ENCODE results near the gene ARL4C.

ARL4C gene

GRCh38 chr2:234478121-234478858 lies 18.6 kb downstream of the ARL4C start:
- no peak for DNase-seq (ENCODE audit: extremely low read depth, insufficient read length)
- TF ChIP-seq, protein P1, sequence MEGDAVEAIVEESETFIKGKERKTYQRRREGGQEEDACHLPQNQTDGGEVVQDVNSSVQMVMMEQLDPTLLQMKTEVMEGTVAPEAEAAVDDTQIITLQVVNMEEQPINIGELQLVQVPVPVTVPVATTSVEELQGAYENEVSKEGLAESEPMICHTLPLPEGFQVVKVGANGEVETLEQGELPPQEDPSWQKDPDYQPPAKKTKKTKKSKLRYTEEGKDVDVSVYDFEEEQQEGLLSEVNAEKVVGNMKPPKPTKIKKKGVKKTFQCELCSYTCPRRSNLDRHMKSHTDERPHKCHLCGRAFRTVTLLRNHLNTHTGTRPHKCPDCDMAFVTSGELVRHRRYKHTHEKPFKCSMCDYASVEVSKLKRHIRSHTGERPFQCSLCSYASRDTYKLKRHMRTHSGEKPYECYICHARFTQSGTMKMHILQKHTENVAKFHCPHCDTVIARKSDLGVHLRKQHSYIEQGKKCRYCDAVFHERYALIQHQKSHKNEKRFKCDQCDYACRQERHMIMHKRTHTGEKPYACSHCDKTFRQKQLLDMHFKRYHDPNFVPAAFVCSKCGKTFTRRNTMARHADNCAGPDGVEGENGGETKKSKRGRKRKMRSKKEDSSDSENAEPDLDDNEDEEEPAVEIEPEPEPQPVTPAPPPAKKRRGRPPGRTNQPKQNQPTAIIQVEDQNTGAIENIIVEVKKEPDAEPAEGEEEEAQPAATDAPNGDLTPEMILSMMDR (IDR thresholded peaks at IDR 0.05; ENCODE audit: insufficient read depth, low read length, poor library complexity, severe bottlenecking) = no peak
- H3K27me3 ChIP-seq (replicated peaks; ENCODE audit: control insufficient read depth, insufficient read depth, low read length) = no peaks in the 10 kb centered on the region
- H3K36me3 ChIP-seq (ENCODE audit: control insufficient read depth, insufficient read depth, low read length) = no peaks in the 10 kb centered on the region
- no peak overlapping the region for H3K4me3 ChIP-seq (replicated peaks; ENCODE audit: low read depth, low read length)

DNA sequence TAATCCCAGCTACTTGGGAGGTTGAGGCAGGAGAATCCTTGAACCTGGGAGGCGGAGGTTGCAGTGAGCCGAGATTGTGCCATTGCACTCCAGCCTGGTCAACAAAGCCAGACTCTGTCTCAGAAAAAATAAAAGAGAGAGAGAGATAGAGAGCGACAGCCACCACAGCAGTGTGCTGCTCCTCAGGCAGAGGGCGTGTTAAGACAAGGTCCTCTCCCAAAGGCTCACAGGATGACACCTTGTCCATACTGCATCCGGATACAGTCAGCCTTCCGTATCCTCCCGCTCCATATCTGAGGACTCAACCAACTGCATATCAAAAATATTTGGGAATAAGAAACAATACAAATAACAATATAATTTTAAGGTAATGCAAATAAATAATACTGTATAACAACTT lies 20.1 kb downstream of the ARL4C start:
- Histone ChIP-seq H3K36me3 (ENCODE audit: control insufficient read depth, insufficient read depth, low read length) (no peaks in the 10 kb centered on the region), H3K27me3 (replicated peaks; ENCODE audit: control insufficient read depth, insufficient read depth, low read length) (no peaks in the 10 kb centered on the region), H3K4me3 (replicated peaks; ENCODE audit: low read depth, low read length) (no peak overlapping the region)
- TF ChIP-seq, protein P1 (IDR thresholded peaks at IDR 0.05; ENCODE audit: insufficient read depth, low read length, poor library complexity, severe bottlenecking) = no peak
- no peak for DNase-seq (ENCODE audit: extremely low read depth, insufficient read length)

GRCh38 chr2:234474654-234475053 lies 22.2 kb downstream of the ARL4C start:
- H3K4me3 ChIP-seq (replicated peaks; ENCODE audit: low read depth, low read length) = no peak overlapping the region
- no peaks in the 10 kb centered on the region for H3K36me3 ChIP-seq (ENCODE audit: control insufficient read depth, insufficient read depth, low read length)
- DNase-seq (ENCODE audit: extremely low read depth, insufficient read length) = no peak
- H3K27me3 ChIP-seq (replicated peaks; ENCODE audit: control insufficient read depth, insufficient read depth, low read length) = no peaks in the 10 kb centered on the region
- TF ChIP-seq, protein P1 (IDR thresholded peaks at IDR 0.05; ENCODE audit: insufficient read depth, low read length, poor library complexity, severe bottlenecking) = no peak

DNA sequence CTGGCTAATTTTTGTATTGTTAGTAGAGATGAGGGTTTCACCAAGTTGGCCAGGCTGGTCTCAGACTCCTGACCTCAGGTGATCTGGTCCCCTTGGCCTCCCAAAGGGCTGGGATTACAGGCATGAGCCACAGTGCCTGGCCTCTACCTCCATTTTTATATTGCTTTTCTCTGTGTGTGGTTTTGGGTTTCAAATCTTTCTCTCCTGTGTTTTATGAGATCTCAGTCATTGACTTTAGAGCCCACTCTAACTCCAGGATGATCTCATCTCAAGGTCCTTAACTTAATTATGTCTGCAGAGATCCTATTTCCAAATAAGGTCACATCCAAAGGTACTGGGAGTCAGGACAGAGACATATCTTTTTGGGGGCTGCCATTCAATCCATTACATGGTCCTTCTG lies 24.7 kb downstream of the ARL4C start:
- TF ChIP-seq, protein P1 (IDR thresholded peaks at IDR 0.05; ENCODE audit: insufficient read depth, low read length, poor library complexity, severe bottlenecking) = no peak
- Histone ChIP-seq H3K36me3 (ENCODE audit: control insufficient read depth, insufficient read depth, low read length) (no peaks in the 10 kb centered on the region), H3K4me3 (replicated peaks; ENCODE audit: low read depth, low read length) (no peak overlapping the region), H3K27me3 (replicated peaks; ENCODE audit: control insufficient read depth, insufficient read depth, low read length) (no peaks in the 10 kb centered on the region)
- no peak for DNase-seq (ENCODE audit: extremely low read depth, insufficient read length)

DNA sequence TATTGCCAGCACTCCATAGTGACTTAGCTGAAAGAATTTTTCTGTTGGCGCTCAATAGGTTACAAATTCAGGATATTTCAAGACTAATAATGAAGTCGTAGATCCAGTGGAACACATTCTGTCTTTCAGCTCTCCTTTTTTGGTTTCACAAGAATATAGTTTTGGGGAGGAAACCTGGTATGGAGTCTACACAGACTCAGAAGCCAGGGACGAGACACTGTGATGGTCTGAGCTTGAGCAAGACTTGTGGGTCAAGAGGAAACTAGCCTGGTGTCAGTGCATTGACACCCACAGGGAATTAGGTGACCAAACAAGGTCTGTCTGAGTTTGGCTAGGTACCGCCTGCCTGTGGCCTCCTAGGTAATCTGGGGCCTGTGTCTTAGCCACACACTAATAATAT lies 26.9 kb downstream of the ARL4C start:
- H3K27me3 ChIP-seq (replicated peaks; ENCODE audit: control insufficient read depth, insufficient read depth, low read length) = no peaks in the 10 kb centered on the region

More for the DNA sequence above, 26.9 kb downstream of the ARL4C start:
- no peak overlapping the region for H3K4me3 ChIP-seq (replicated peaks; ENCODE audit: low read depth, low read length)
- H3K36me3 ChIP-seq (ENCODE audit: control insufficient read depth, insufficient read depth, low read length) = no peaks in the 10 kb centered on the region
- no peak for DNase-seq (ENCODE audit: extremely low read depth, insufficient read length)
- TF ChIP-seq, protein P1 (IDR thresholded peaks at IDR 0.05; ENCODE audit: insufficient read depth, low read length, poor library complexity, severe bottlenecking) = no peak
